ENCODE data around the gene NOXO1.
A peak's percentile ranks its signal among the peaks of the same experiment; 100 is the strongest.

Gene NOXO1

GRCh38 chr16:1993731-1994131, 12.5 kb upstream of the NOXO1 start:
- DNase-seq = no peak

- DNase-seq = no peak
Observed at GRCh38 chr16:1992704-1993317, 11.5 kb upstream of the NOXO1 start.

GRCh38 chr16:1991948-1992703, 10.9 kb upstream of the NOXO1 start:
- DNase-seq = no peak

- DNase-seq = no peak
Observed at GRCh38 chr16:1991588-1991947, 10.3 kb upstream of the NOXO1 start.

- DNase-seq = no peak
Observed at GRCh38 chr16:1991135-1991551, 9.9 kb upstream of the NOXO1 start.

GRCh38 chr16:1990351-1991134, 9.3 kb upstream of the NOXO1 start:
- peak; percentile 39 for DNase-seq

GRCh38 chr16:1990101-1990350, 8.8 kb upstream of the NOXO1 start:
- DNase-seq = no peak

GRCh38 chr16:1989209-1990100, 8.2 kb upstream of the NOXO1 start, which contains the start of gene SYNGR3:
Gene SYNGR3 (plus strand): TSS chr16:1989970. CDS start chr16:1990103, 133 bp downstream.
- DNase-seq = no peak

GRCh38 chr16:1987198-1987597, 5.9 kb upstream of the NOXO1 start:
- no peak for DNase-seq

- no peak for DNase-seq
Observed at GRCh38 chr16:1985466-1986150, 4.3 kb upstream of the NOXO1 start.

GRCh38 chr16:1984347-1985225, 3.3 kb upstream of the NOXO1 start:
- DNase-seq = no peak

- peak; percentile 58 for DNase-seq
Observed at GRCh38 chr16:1983544-1984346, 2.5 kb upstream of the NOXO1 start, which contains the start of gene GFER. Gene GFER (plus strand): TSS chr16:1984193. CDS start chr16:1984219, 26 bp downstream.

- no peak for DNase-seq
Observed at GRCh38 chr16:1982991-1983543, 1.8 kb upstream of the NOXO1 start.

GRCh38 chr16:1982013-1982433, 754 bp upstream of the NOXO1 start:
- DNase-seq = no peak

GRCh38 chr16:1980770-1981087, 540 bp downstream of the NOXO1 start:
- no peak for DNase-seq

- no peak for DNase-seq
Observed at GRCh38 chr16:1980030-1980769, 1.1 kb downstream of the NOXO1 start.

- no peak for DNase-seq
Observed at GRCh38 chr16:1979271-1980029, 1.8 kb downstream of the NOXO1 start.

- no peak for DNase-seq
Observed at GRCh38 chr16:1978476-1979120, 2.7 kb downstream of the NOXO1 start.
